ENCODE results near the gene DCLRE1C.
"Not testable (repeated sequence)": the region's sequence is repeated elsewhere in the genome, so short reads cannot be mapped to it uniquely, and the experiment has no call there.

The DCLRE1C gene

GRCh38 chr10:14873090-14873760, 80.7 kb downstream of the DCLRE1C start:
- DNase-seq (ENCODE audit: low read depth, low spot score), result peak; percentile 51
- TF ChIP-seq, protein P1, sequence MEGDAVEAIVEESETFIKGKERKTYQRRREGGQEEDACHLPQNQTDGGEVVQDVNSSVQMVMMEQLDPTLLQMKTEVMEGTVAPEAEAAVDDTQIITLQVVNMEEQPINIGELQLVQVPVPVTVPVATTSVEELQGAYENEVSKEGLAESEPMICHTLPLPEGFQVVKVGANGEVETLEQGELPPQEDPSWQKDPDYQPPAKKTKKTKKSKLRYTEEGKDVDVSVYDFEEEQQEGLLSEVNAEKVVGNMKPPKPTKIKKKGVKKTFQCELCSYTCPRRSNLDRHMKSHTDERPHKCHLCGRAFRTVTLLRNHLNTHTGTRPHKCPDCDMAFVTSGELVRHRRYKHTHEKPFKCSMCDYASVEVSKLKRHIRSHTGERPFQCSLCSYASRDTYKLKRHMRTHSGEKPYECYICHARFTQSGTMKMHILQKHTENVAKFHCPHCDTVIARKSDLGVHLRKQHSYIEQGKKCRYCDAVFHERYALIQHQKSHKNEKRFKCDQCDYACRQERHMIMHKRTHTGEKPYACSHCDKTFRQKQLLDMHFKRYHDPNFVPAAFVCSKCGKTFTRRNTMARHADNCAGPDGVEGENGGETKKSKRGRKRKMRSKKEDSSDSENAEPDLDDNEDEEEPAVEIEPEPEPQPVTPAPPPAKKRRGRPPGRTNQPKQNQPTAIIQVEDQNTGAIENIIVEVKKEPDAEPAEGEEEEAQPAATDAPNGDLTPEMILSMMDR (IDR thresholded peaks at IDR 0.05; ENCODE audit: low read depth, low read length), result no peak
- H3K4me3 ChIP-seq (ENCODE audit: low read depth, low read length), result no peak overlapping the region
- in situ Hi-C loops (cut with HindIII; ENCODE audit: low sequenced_read_pairs), result no loop called here

DNA sequence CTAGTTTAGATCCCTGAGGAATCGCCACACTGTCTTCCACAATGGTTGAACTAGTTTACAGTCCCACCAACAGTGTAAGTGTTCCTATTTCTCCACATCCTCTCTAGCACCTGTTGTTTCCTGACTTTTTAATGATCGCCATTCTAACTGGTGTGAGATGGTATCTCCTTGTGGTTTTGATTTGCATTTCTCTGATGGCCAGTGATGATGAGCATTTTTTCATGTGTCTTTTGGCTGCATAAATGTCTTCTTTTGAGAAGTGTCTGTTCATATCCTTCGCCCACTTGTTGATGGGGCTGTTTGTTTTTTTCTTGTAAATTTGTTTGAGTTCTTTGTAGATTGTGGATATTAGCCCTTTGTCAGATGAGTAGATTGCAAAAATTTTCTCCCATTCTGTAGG, 89.0 kb downstream of the DCLRE1C start:
- in situ Hi-C loops (cut with HindIII; ENCODE audit: low sequenced_read_pairs); DNase-seq (ENCODE audit: low read depth, low spot score): not testable (repeated sequence)

GRCh38 chr10:14864466-14864865, 89.4 kb downstream of the DCLRE1C start:
- DNase-seq (ENCODE audit: low read depth, low spot score); H3K4me3 ChIP-seq (ENCODE audit: low read depth, low read length); in situ Hi-C loops (cut with HindIII; ENCODE audit: low sequenced_read_pairs): not testable (repeated sequence)

More for the DNA sequence above, 89.0 kb downstream of the DCLRE1C start:
- H3K4me3 ChIP-seq (ENCODE audit: low read depth, low read length), result not testable (repeated sequence)

DNA sequence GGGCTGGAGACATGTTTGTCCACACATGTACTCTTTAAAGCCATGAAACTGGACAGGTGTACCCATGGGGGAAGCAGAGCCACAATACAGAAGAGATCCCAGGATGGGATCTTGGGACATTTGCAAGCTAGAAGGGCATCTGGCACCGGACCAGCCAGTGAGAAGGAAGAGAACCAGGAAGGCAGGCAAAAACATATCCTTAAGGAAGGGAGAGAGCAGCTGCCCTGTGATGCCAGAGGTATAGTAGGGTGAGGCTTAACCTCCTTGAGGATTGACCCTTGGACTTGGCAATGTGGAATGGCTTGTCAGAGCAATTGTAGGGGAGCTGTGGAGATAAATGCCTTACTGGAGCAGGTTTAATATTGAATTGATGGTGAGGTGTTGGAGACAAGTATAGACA, 93.1 kb downstream of the DCLRE1C start:
- DNase-seq (ENCODE audit: low read depth, low spot score), result no peak
- TF ChIP-seq, protein P1 (IDR thresholded peaks at IDR 0.05; ENCODE audit: low read depth, low read length), result no peak
- in situ Hi-C loops (cut with HindIII; ENCODE audit: low sequenced_read_pairs), result no loop called here
- H3K4me3 ChIP-seq (ENCODE audit: low read depth, low read length), result no peak overlapping the region

DNA sequence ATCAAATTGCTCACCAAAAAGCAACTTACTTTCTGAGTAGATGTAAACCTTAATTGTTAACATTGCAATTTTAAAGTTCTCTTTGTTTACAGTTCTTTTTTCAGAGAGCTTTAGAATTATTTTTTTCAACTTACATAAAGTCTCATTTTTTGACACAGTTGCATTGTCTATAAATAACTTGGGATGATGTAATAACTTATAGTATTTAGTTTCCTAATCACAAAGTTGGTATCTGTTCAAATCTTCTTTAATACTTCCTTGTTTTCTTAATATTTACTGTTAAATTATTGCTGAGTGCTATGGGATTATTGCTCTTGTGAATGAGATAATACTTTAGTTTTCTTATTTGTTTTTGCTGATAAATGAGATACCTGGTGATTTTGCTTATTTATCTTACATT, 94.1 kb downstream of the DCLRE1C start:
- H3K4me3 ChIP-seq (ENCODE audit: low read depth, low read length), result no peak overlapping the region
- TF ChIP-seq, protein P1 (IDR thresholded peaks at IDR 0.05; ENCODE audit: low read depth, low read length), result no peak
- DNase-seq (ENCODE audit: low read depth, low spot score), result no peak
- in situ Hi-C loops (cut with HindIII; ENCODE audit: low sequenced_read_pairs), result no loop called here

- in situ Hi-C loops (cut with HindIII; ENCODE audit: low sequenced_read_pairs), result no loop called here
- no peak overlapping the region for H3K4me3 ChIP-seq (ENCODE audit: low read depth, low read length)
- no peak for DNase-seq (ENCODE audit: low read depth, low spot score)
- TF ChIP-seq, protein P1 (IDR thresholded peaks at IDR 0.05; ENCODE audit: low read depth, low read length), result no peak
Observed at GRCh38 chr10:14859043-14859442, 94.9 kb downstream of the DCLRE1C start.

DNA sequence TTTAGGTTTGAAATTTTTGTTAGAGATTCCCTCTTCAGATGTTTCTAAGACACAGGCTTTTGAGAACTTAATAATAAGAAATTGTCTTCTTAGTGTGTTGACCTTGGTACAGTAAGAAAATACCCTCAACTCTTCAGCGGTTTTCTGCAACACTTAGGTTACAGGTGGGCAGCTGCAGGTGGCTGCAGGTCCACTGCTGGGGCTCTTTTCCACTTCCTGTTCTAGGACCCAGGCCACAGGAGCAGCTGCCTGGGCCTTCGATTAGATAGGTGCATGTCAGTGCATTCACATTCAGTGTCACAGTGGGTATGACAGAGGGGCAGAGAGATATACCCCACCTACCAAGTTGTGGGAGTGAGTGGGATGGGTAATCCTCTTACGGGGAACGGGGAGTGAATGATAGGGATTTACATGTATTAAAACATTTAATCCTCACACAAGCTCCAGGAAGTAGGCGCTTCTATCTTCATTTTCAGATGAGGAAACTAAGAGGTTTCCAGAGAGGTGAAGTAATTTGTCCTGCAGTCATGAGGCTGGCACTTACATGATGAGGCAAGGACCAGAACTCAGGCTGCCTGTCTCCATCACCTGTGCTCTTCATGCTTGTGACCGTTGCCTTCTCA, 95.4 kb downstream of the DCLRE1C start:
- no peak overlapping the region for H3K4me3 ChIP-seq (ENCODE audit: low read depth, low read length)
- in situ Hi-C loops (cut with HindIII; ENCODE audit: low sequenced_read_pairs), result no loop called here
- no peak for DNase-seq (ENCODE audit: low read depth, low spot score)
- TF ChIP-seq, protein P1 (IDR thresholded peaks at IDR 0.05; ENCODE audit: low read depth, low read length), result no peak
